ENCODE data around the gene ARPC1B.
A peak's percentile ranks its signal among the peaks of the same experiment; 100 is the strongest.
"Not testable (repeated sequence)": the region's sequence is repeated elsewhere in the genome, so short reads cannot be mapped to it uniquely, and the experiment has no call there.

Gene ARPC1B

DNA sequence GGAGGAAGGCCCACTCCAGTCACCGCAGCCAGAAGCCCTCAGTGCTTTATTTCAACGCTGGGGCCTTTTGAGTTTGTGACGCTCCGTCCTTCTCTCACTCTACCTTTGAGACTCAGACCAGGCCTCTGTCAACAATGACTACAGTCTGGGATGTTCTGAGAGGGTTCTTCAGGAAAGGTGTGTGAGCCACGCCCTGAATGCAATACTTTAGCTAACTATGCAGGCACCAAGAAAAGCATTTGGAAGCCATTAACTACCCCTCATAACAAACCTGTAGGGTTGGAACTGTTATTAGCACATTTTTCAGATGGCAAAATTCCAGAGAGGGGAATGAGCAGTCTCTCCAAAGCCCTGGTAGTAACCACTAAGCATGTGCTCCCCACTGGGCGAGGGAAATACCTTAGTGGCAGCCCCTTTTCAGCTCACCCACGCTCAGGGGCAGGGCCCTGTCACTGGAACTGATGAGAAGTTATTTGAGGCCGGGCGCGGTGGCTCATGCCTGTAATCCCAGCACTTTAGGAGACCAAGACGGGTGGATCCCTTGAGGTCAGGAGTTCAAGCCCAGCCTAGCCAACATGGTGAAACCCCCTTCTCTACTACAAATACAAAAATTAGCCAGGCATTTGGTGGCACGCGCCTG, 5.7 kb upstream of the ARPC1B start:
- DNase-seq: no peak

DNA sequence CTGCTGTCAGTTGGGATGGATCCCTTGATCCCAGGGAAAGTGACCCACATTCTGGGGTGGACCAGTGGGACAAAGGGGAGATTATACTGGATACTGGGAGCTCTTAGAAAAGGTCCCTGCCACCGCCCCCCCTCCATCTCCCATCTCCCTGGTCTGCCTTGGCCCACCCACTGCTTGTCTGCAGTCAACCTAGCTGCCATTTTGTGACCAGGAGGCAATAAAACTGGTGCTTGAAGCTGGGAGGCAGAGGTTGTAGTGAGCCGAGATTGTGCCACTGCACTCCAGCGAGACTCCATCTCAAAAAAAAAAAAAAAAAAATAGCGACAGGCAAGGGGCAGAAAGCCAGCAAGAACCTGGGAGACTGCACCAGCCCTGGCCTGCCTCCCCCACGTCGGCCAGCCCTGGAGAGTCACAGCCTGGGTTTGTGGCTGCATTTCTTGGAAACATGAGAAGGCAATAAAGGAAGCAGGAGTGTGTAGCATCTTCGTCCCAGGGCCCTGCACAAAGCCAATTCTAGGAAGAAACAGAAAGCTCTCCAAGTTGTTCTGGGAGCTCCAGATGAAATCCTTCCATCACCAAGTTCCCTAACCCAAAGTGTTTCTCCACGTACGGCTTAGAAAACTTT, 4.7 kb upstream of the ARPC1B start:
- DNase-seq: peak; percentile 48 to 54

DNA sequence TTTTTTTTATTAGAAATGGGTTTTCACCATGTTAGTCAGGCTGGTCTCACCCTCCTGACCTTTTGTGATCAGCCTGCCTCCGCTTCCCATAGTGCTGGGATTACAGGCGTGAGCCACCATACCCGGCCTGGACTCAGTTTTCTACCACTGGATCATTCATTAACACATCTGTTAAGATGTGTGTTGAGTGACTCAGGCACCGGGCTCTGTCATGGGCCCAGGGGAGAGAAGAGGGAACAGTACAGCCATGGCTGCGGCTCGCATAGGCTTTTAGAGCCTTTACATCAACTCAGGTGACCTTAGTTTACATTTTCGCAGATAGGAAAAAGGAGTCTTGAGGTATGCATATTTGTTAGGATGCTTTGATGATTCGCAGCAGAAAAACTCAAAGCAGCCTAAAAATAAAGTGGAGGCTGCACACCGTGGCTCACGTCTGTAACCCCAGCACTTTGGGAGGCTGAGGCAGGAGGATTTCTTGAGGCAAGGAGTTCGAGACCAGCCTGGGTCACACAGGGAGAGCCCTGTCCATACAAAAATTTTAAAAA, 3.1 kb upstream of the ARPC1B start:
- no peak for DNase-seq

DNA sequence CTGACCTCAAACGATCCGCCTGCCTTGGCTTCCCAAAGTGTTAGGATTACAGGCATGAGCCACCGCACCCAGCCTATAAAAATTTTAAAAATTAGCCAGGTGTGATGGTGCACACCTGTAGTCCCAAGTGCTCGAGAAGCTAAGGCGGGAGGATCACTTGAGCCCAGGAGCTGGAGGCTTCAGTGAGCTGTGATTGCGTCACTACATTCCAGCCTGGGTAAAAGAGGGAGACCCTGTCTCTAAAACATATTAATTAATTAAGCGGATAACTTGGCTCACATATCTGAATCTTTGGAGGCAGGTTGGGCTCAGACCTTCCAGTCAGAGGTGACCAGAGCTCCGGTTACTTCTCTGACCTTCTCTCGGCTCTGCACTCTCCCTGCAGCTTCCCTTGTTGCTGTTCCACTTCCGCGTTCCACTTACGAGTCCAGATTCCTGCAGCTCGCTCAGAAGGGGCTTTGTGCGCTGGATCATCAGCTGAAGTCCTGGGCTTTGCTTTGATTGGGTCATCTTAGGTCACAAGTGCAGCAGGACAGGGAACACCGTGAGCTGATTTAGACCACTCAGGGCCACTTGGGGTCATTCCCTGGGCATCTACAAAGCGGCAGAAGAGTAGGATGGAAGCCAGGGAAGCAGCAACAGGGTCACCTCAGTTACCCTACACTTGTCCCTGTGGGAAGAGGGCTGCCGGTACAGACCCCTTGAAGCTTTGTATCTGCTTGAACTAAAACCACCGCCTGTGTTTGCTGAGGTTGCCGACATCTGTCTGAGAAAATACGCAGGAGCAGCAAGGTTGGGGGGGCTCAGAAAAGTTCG, 2.0 kb upstream of the ARPC1B start:
- DNase-seq: peak; percentile 13 to 40

DNA sequence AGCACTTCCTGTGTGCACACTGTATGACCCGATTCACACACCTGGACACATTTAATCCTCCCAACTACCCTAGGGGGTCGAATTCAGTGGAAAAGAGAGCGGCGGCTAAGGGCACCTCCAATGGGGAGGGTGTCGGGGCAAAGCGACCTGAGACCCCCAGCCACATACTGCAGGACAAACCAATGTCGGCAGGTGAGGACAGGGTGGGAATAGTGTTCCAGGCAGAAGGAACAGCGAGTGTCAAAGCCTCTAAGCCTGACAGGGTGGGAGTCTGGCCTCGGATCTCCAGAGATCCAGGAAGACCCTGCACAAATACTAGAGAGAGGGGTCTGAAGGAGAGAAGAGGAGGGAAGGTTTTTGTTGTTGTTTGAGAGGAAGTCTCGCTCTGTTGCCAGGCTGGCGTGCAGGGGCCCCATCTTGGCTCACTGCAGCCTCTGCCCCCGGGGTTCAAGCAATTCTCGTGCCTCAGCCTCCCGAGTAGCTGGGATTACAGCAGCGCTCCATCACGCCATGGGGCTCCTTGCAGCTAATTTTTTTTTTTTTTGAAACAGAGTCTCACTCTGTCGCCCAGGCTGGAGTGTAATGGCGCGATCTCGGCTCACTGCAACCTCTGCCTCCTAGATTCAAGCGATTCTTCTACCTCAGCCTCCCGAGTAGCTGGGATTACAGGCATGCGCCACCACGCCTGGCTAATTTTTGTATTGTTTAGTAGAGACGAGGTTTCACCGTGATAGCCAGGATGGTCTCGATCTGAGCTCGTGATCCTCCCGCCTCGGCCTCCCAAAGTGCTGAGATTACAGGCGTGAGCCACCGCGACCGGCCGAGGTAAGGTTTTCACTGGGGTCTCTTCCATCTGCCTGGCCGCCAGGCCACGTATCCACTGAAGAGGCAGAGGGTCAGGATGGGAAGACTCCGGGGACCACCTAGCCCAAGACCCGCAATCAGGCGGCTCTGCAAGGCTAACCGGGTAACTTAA, 1.2 kb upstream of the ARPC1B start:
- DNase-seq: no peak

DNA sequence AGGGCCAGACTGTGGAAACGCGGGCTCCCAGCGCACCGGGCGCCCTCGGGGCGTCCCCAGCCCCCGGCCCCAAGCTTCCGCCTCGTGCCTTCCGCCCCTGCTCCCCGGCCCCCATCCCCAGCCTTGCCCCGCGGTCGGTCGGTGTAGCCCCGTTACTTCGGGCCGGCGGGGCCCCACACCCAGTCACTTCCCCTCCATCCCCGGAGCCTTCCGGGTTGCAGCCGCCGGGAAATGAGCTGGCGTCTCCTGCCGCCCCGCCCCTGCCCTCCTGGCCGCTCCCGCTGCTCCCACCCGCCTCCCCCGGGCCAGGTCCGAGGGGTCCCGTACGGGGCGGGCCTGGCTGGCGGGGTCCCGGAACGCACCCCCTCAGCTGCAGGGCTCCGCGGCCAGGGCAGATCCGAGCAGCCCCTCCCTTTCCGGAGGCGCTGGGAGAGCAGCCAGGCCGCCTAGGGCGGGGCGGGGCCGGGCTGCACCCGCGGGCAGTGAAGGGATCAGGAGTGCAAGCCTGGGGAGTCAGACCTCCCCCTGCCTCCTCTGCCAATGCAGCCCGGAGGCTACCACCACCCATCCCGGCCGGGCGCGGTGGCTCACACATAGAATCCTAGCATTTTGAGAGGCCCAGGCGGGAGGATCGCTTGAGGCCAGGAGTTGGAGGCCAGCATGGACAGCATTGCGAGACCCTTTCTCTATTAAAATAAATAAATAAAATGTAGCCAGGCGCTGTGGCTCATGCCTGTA, 709 bp downstream of the ARPC1B start:
- DNase-seq: peak; percentile 86 to 87

DNA sequence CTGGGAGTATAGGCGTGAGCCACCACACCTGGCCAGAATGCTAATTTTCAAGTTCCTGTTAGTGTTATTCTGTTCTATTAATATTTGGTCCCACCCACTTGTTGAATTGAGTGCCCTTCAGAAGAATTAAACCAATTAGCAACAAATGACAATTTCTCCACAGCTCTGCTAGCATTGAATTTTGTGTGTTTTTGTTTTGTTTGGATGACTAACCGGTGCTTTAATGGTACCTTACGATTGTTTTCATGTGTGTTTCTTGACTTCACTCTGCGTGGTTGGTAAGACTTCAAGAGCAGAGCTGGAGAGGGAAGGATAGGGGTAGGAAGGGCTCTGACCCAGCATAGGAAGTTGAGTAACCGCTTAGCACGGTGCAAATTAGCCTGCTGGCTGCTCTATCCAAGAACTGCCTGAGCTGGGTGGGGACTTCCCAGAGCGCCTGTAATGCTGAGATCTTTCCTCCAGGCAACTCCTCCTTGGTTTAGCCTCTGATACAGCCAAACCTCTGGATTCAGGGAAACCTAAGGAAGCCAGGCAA, 4.6 kb downstream of the ARPC1B start:
- peak; percentile 91 to 94 for DNase-seq

DNA sequence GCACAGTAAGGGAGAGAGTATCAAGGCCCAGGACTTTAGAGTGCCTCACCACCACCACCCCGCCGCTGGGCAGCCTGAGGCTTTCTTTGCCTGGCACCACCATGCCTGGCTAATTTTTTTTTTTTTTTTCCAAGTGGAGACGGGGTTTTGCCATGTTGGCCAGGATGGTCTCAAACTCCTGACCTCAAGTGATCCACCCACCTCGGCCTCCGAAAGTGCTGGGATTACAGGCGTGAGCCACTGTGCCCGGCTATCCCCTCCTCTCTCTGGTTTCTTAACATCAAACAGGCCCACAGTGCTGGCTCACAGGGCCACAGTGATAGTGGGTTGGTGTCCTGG, 5.1 kb downstream of the ARPC1B start:
- DNase-seq: not testable (repeated sequence)

DNA sequence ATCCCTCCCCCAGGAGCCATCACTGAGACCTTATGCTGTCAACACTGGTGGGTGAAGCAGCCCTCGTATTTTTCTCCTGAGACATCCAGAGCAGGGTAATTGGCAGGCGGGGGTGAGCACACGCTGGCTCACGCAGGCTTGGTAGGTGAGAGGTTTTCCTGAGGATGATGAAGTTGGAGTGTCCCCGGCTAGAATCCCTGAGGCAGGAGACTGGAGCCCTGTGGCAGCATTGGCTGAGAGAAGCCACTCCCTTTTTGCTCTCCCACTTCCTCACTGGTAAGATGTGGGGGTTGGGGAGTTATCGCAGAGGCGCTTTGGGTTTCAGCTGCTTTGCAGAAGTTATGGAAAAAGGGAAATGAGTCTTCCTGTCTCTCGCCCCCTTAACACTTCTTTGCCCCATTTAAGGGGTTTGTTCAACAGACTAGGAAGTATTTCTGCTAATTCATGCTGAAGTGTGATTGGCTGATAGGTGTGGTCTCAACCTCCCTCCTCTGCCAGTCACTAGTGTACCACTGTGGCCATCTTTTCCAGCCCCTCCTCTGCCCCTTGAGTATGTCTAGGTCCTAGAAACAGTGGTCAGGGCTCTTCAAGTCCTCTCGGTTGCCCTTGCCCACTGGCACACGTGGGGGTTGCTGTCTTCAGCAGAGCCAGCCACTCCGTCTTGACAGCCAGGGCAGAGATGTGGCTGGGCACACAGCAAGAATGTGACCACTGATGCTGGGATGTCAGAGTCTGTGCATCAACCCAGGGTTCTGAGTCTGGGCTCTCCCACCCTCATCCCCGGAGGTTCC, 5.7 kb downstream of the ARPC1B start:
- DNase-seq: peak; percentile 98 to 99

DNA sequence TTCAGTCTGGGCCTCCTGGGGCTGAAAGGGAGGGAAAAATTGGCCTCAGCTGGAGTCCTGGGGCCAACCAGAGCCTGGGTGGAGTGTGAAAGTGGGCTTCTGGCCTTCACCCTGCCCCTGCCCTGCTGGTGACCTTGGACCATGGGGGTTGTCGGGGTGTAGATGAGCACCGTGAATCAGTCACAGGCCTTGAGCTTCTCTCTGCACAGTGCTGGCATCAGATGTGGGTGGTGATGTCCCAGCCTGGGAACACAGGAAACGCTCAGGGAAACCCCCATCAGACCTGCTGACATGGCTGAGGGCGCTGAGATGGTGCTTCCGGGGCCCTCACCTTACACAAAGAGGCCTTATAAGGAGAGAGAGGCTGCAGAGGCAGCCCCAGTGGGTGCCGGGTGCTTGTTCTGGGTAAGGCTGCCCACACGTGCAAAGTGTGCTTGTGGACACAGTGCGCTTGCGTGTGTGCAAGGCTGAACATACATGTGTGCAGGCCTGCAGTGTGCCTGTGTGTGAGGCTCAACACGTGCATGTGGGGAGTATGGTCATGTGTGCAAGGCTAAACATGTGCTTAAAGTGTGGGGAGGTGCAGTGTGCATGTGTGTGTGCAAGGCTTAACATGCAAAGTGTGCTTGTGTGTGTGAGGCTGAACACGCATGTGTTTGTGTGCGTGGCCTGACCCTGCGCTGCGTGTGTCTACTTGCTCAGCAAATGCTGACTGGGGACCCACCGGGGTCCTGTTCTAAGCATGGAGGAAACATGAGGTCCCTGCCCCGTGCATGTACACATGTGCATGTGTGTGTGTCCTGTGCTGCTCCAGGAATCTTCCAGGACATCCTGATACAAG, 6.5 kb downstream of the ARPC1B start:
- peak; percentile 76 to 95 for DNase-seq

DNA sequence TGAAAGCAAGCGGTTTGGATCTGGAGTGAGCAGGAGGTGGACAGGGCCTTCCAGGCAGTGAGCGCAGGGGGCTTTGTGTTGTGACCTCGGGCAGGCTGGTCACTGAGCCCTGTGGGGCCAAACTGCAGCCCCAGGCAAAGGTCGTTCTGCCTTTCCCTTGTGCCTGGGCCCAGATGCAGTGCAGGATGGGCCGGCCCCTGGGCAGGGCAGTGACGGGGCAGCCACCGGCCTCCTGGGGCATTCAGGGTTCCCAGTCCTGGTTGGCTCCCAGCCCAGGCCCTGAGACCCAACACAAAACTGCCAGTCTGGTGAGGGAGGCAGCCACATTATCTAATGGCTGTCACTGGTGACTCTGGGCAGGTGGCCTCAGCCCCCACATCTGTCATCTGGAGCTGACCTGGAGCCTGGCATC, 7.1 kb downstream of the ARPC1B start:
- DNase-seq: no peak

DNA sequence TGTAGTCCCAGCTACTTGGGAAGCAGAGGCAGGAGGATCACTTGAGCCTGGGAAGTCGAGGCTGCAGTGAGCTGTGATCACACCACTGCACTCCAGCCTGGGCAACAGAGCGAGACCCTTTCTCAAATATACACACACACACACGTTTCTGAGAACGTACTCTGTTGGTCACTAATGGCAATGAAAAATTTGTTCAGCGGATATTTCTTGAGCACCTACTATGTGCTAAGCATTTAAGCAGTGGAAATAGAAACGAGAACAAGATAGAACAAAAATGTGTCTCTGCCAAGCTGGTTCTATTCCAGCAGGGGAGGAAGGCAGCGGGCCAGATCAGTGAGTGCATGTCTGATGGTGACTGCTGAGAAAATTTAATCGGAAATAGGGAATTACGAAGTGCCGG, 8.7 kb downstream of the ARPC1B start:
- DNase-seq: no peak

DNA sequence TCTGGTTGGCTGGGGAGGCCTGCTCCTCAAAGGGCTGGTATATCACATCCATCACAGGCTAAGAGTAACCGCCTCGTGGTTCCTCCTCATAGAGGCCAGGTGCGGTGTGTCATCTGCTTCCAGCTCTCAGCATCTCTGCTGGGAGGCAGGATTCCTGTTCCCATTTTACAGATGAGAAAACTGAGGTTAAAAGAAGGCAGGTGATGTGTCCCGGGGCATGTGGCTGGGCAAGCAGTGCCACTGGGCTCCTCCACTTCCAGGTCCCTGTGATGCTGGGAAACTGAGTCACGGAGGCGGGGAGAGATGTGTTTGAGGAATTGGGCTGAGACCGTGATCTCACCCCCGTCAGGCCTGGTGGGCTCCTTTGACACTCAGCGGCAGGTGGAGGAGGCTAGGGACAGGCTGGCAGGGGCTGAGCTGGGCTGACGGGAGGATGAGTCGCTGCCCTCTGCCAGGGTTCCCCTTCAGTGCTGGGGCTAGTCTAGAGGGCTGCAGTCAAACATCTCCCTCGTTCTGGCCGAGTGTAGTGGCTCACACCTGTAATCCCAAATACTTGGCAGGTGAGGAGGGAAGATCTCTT, 9.4 kb downstream of the ARPC1B start:
- DNase-seq: no peak

DNA sequence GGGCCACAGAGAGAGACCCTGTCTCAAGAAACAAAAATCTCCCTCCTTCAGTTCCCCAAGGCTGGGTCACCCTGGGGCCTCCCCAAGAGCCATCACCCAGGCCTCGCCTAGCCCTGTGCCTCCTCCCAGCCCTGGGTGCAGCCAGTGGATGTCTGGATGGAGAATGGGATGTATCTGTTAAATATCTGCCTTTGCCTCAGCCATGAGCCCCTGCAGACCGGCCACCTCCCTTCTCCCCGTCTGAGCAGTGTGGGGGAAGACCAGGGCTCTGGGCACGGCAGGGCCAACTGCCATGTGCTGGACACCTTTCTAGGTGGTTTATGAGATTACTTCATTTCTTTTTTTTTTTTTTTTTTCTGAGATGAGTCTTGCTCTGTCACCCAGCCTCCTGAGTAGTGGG, 10.0 kb downstream of the ARPC1B start:
- no peak for DNase-seq

DNA sequence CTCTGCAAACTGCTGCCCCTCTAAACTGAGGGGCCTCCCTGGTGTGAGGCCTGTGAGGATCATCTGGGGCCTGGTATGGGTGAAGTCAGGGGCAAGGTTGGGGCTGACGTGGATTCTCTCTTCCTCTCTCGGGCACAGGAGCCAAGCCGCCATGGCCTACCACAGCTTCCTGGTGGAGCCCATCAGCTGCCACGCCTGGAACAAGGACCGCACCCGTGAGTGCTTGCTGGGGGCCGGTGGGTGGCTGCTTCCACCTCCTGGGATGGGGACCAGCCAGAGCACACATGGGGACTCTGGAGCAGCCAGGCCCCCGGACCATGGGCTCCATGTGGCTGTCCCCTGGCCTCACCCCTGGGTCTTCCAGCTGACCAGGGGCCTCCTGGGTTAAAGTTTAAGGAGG, 11.0 kb downstream of the ARPC1B start:
- DNase-seq: peak; percentile 36 to 65

DNA sequence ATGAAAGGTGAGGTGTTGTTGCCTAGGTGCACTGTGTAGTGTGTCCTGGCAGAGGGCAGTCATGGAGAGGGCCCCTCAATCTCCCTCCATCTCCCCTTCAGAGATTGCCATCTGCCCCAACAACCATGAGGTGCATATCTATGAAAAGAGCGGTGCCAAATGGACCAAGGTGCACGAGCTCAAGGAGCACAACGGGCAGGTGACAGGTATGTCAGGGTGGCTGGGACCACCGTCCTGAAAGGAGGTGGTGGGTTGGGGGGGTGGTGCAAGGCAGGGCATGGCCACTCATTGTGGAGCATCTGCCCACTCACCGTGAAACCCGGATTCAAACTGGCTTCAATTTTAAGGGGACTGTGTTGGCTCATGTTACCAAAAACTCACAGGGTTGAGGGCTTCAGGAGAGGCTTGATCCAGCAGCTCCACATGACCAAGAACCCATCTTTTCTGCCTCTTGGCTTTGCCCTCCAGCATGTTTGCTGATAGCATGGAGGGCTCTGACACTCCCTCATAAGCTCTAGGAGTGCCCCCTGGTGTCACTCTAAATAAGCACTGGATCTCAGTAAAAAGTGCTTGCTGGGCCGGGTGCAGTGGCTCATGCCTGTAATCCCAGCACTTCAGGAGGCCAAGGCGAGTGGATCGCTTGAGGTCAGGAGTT, 12.2 kb downstream of the ARPC1B start:
- DNase-seq: peak; percentile 57 to 58

DNA sequence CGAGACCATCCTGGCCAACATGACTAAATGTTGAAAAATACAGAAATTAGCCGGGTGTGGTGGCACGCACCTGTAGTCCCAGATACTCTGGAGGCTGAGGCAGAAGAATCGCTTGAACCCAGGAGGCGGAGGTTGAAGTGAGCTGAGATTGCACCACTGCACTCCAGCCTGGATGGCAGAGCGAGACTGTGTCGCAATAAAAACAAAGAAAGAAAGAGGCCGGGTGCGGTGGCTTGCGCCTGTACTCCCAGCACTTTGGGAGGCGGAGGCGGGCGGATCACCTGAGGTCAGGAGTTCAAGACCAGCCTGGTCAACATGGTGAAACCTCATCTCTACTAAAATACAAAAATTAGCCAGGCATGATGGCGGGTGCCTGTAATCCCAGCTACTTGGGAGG, 12.7 kb downstream of the ARPC1B start:
- not testable (repeated sequence) for DNase-seq

DNA sequence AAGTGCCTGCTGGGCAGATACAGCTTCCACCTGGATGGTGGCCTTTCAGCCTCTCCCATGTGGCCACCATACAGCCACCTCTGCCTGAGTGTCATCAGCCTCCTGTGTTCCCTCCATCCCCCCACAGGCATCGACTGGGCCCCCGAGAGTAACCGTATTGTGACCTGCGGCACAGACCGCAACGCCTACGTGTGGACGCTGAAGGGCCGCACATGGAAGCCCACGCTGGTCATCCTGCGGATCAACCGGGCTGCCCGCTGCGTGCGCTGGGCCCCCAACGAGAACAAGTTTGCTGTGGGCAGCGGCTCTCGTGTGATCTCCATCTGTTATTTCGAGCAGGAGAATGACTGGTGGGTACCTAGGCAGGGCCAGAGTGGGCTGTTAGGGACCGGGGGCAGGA, 13.4 kb downstream of the ARPC1B start:
- no peak for DNase-seq

DNA sequence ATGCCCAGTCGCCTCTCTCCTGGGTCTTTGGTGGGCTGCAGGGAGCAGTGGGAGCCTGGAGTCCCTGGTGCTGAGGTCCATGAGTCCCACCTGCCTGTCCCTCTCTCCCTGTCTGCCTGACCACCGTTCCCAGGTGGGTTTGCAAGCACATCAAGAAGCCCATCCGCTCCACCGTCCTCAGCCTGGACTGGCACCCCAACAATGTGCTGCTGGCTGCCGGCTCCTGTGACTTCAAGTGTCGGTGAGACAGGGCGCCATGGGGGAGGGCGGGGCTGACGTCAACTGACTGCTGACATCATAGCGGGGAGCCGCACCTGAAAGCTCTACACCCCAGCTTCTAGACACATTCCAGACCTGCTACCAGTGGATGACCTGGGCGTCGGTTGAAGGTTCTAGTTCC, 15.2 kb downstream of the ARPC1B start:
- DNase-seq: no peak
